Spleen (tissue), 13 donors: ENCODE results near the gene TESPA1. TPM values are rescaled to one million over a fixed set of nuclear protein-coding genes. Genes with fewer than 3 reads are reported as not detected.
A peak's percentile ranks its signal among the peaks of the same experiment; 100 is the strongest.

Source experiments
- DNase-seq: peaks from one replicate; pipeline ENCODE4 v3.0.0-alpha.2; 2020
- H3K27ac ChIP-seq, 8 donors: fragments of 200-600 bp; sonication (generic) in 7 of 8; 1 replicate in 4 of 8; 2 replicates in 4 of 8; pipeline versions ENCODE4 v1.5.0 to v1.8.0; 2016 to 2021; ENCODE audit warnings: inconsistent platforms in 4 of 8, mild to moderate bottlenecking in 4 of 8, moderate library complexity in 1 of 8
- H3K27me3 ChIP-seq, 7 donors: fragments of 200-600 bp; sonication (generic) in 6 of 7; replicated peaks in 1 of 7; 1 replicate in 4 of 7; 2 replicates in 3 of 7; pipeline versions ENCODE4 v1.5.0 to v1.8.0; 2016 to 2021; ENCODE audit warnings: inconsistent platforms in 3 of 7, mild to moderate bottlenecking in 1 of 7
- H3K36me3 ChIP-seq, 6 donors: fragments of 200-600 bp; sonication (generic) in 5 of 6; 1 replicate in 4 of 6; 2 replicates in 2 of 6; pipeline versions ENCODE4 v1.5.0 to v1.8.0; 2016 to 2021; ENCODE audit warnings: inconsistent platforms in 2 of 6
- H3K4me1 ChIP-seq, 6 donors: fragments of 200-600 bp; sonication (generic) in 5 of 6; 1 replicate in 3 of 6; 2 replicates in 3 of 6; pipeline versions ENCODE4 v1.5.0 to v1.8.0; 2016 to 2021; ENCODE audit warnings: inconsistent platforms in 3 of 6
- H3K4me3 ChIP-seq, 8 donors: fragments of 200-600 bp; sonication (generic) in 7 of 8; 1 replicate in 4 of 8; 2 replicates in 4 of 8; pipeline versions ENCODE4 v1.5.0 to v1.8.0; 2016 to 2021; ENCODE audit warnings: inconsistent platforms in 4 of 8, mild to moderate bottlenecking in 4 of 8, moderate library complexity in 2 of 8
- H3K9me3 ChIP-seq, 8 donors: fragments of 200-600 bp; sonication (generic) in 7 of 8; 1 replicate in 4 of 8; 2 replicates in 4 of 8; pipeline versions ENCODE4 v1.5.0 to v1.8.0; 2016 to 2021; ENCODE audit warnings: inconsistent platforms in 4 of 8
- POLR2A ChIP-seq, 3 donors: fragments of 450-650 bp; IDR thresholded peaks; one replicate each; pipeline ENCODE4 v1.5.1; 2017; ENCODE audit warnings: antibody characterized with exemption in 3 of 3, mild to moderate bottlenecking in 1 of 3
- POLR2AphosphoS5 ChIP-seq, 3 donors: sonication (generic); formaldehyde crosslinking; IDR thresholded peaks; one replicate each; pipeline ENCODE4 v1.5.1; 2017; ENCODE audit warnings: antibody characterized with exemption in 3 of 3
- WGBS, 5 donors: extraction: QIAGEN DNeasy Blood & Tissue Kit in 3 of 5; methylation state at CpG; one replicate each; pipeline versions ENCODE4 v1.1.5 to v1.1.7; 2013 to 2018; 5-methylcytosine and 5-hydroxymethylcytosine counted together
- intact Hi-C: fragments of 100-400 bp; cut with DNase I; formaldehyde crosslinking; loops from one replicate; pipeline ENCODE4 v1.15.0; 2023; ENCODE audit warnings: low total_unique reads
- long read RNA-seq, 2 donors: transcript quantifications; one replicate each; lab custom pipeline, GENCODE V29; 2026
- polyA plus RNA-seq, 3 donors: library from polyadenylated mRNA; stranded (reverse); fragments of 200-250 nt; gene quantifications; one replicate each; pipeline ENCODE4 v1.2.1, GENCODE V29; 2013
- total RNA-seq, 7 donors: library from RNA; depleted of rRNA in 3 of 7; stranded (reverse); fragments of >200 nt in 3 of 7; fragmentation: NEBNext Ultra II Directional in 4 of 7; extraction: Animal tissue kit (Norgen Biotek cat#: 25700) in 4 of 7; gene quantifications; one replicate each; pipeline versions ENCODE4 v1.1.0 to v1.2.1, GENCODE V29; 2016 to 2021
- TF ChIP-seq, protein P1 (sequence below), 11 experiments: fragments of 200-600 bp in 7 of 11; fragments of 450-650 bp in 4 of 11; sonication (generic) in 4 of 11; IDR thresholded peaks in 8 of 11; conservative IDR thresholded peaks in 3 of 11; 1 replicate in 7 of 11; 2 replicates in 4 of 11; pipeline versions ENCODE4 v1.4.0 to v1.8.0; 2016 to 2021; ENCODE audit warnings: antibody characterized with exemption in 11 of 11, inconsistent platforms in 4 of 11, mild to moderate bottlenecking in 1 of 11
- donor health status: healthy with polysubstance abuse.
- donor health status: DM: no; HTN: no; CAD: no; lungs with moderate emphysema.
- donor health status: DM: no; HTN: no; CAD: no.
- donor health status: Bipolar disorder and iron deficiency.
- donor health status: healthy.
- donor health status: DM: no; HTN: no; CAD: no.
- donor health status: DM: yes; HTN: yes; CAD: no.

The TESPA1 gene, protein sequence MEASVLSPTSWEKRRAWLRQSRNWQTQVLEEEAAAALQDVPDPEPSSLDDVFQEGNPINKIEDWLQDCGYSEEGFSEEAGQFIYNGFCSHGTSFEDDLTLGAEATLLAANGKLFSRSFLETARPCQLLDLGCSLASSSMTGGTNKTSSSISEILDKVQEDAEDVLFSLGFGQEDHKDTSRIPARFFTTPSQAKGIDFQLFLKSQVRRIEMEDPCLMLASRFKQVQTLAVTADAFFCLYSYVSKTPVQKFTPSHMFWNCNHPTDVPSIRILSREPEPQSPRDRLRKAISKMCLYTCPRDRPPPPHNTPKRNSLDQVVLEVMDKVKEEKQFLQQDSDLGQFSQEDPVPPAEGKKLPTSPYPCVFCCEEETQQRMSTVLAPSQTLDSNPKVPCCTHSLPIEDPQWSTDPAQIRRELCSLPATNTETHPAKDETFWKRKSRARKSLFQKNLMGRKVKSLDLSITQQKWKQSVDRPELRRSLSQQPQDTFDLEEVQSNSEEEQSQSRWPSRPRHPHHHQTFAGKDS
- total RNA-seq (10 to 100 TPM in 6 of 7 donors, 1 to 10 TPM in 1; 9.3 to 16.8 (median 13.8) TPM), polyA plus RNA-seq (10 to 100 TPM in 1 of 3 donors, 1 to 10 TPM in 2; 7.3 to 10.4 (median 7.7) TPM)
- long read RNA-seq, donor 1 = 0 reads
- long read RNA-seq, donor 2, partial matches to known transcripts = 0 of 1 reads
- long read RNA-seq, donor 2, other reads (novel, unspliced or antisense) = 0 of 1 reads

DNA sequence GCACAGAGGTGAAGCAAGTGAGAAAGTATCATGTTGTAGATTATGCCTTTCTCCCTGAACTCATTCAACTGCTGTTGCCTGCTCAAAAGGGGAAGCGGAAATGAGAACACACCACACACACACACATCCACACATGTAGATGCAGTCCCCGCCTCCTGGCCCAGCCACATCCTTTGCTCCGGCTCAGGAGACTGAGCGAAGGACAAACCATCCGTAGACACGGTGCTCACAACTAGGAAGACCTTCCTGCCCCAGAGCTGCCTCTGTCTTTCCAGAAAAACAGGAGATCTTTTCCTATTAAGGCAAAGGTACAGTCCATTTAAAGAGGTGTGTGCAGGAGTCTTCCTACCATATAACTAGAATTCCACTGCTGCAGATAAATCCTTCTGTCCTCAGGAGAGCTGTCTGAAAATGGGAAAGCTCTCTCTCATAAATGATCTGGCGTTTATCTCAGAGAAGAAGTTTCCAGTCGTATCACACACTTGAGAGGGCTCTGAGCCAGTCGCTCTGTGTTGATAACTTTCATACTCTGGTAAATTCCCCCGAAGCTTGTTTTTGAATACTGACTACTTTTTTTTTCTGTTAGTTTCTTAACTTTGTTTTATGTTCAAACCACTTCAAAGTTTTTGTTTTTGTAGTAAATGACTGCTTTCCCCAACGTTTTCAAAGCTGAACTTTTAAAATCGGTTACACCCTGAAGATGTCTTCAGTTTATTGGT, at the start of gene TESPA1:
Gene TESPA1, minus strand, starts transcription at position 105 of the 719 bp plus-strand sequence. CDS start 10,200 bp downstream, outside the sequence.
- H3K27ac ChIP-seq = peak within 1 kb of the TSS; percentile 43 to 92 (median 82)
- TF ChIP-seq POLR2A (IDR thresholded peaks at IDR 0.05) = peak in 1 of 3 donors; percentile 17
- peak in 2 of 3 donors; percentile 87 to 96 for TF ChIP-seq POLR2AphosphoS5 (IDR thresholded peaks at IDR 0.05)
- TF ChIP-seq, protein P1, sequence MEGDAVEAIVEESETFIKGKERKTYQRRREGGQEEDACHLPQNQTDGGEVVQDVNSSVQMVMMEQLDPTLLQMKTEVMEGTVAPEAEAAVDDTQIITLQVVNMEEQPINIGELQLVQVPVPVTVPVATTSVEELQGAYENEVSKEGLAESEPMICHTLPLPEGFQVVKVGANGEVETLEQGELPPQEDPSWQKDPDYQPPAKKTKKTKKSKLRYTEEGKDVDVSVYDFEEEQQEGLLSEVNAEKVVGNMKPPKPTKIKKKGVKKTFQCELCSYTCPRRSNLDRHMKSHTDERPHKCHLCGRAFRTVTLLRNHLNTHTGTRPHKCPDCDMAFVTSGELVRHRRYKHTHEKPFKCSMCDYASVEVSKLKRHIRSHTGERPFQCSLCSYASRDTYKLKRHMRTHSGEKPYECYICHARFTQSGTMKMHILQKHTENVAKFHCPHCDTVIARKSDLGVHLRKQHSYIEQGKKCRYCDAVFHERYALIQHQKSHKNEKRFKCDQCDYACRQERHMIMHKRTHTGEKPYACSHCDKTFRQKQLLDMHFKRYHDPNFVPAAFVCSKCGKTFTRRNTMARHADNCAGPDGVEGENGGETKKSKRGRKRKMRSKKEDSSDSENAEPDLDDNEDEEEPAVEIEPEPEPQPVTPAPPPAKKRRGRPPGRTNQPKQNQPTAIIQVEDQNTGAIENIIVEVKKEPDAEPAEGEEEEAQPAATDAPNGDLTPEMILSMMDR (IDR thresholded peaks at IDR 0.05 in 8 of 11, conservative IDR thresholded peaks at IDR 0.05 in 3 of 11) = no peak
- WGBS, 5 donors = 9 to 15% (median 13%) methylated on average over 12 of the region's 12 CpGs
- intact Hi-C loops = no loop called here
- peak; percentile 95 for DNase-seq
- H3K4me3 ChIP-seq = peak within 1 kb of the TSS in 6 of 8 donors; percentile 11 to 64 (median 29)
- no peaks in the 10 kb centered on the region for H3K27me3 ChIP-seq
- no peaks in the 10 kb centered on the region for H3K9me3 ChIP-seq
- H3K36me3 ChIP-seq = peaks cover 0 to 3% (median 0%) of the 10 kb centered on the region in 6 donors
- H3K4me1 ChIP-seq = peaks cover 5 to 89% (median 32%) of the 10 kb centered on the region in 6 donors

GRCh38 chr12:55034218-55034617, 49.7 kb upstream of the TESPA1 start:
- intact Hi-C loops = no loop called here
- DNase-seq = no peak
- Histone ChIP-seq H3K27me3 (peaks cover 0 to 7% (median 3%) of the 10 kb centered on the region in 7 donors), H3K36me3 (no peaks in the 10 kb centered on the region), H3K27ac (no peak overlapping the region), H3K4me3 (no peak overlapping the region), H3K4me1 (peaks cover 0 to 28% (median 13%) of the 10 kb centered on the region in 6 donors), H3K9me3 (no peaks in the 10 kb centered on the region)
- 54 to 76% (median 70%) methylated on average over 6 of the region's 6 CpGs for WGBS, 5 donors
- TF ChIP-seq POLR2AphosphoS5 (IDR thresholded peaks at IDR 0.05) = no peak
- TF ChIP-seq POLR2A (IDR thresholded peaks at IDR 0.05) = no peak
- TF ChIP-seq, protein P1 (IDR thresholded peaks at IDR 0.05 in 8 of 11, conservative IDR thresholded peaks at IDR 0.05 in 3 of 11) = no peak

DNA sequence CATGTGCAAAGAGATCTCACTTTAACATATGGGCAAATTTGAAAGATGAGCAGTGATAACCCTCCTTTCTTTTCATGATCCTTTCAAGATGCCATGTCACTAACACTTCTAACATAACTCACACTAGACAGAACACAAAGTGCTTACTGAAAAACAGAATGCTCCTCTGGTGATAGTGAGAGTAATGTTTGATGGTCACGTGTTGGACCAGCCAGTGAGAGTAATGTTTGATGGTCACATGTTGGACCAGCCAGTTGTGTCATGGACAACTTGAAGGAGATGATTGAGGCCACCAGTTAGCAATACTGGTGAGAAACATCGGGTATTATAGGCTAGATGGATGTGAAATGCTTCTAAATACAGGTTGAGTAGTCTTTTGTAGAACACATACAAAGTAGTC, 40.9 kb upstream of the TESPA1 start:
- H3K4me3 ChIP-seq = no peak overlapping the region
- 71 to 82% (median 80%) methylated on average over 2 of the region's 2 CpGs for WGBS, 5 donors
- intact Hi-C loops = no loop called here
- H3K36me3 ChIP-seq = no peaks in the 10 kb centered on the region
- DNase-seq = no peak
- H3K9me3 ChIP-seq = no peaks in the 10 kb centered on the region
- H3K27ac ChIP-seq = no peak overlapping the region
- no peaks in the 10 kb centered on the region for H3K4me1 ChIP-seq
- H3K27me3 ChIP-seq = peaks cover 0 to 53% (median 14%) of the 10 kb centered on the region in 7 donors
- TF ChIP-seq POLR2A (IDR thresholded peaks at IDR 0.05) (no peak), POLR2AphosphoS5 (IDR thresholded peaks at IDR 0.05) (no peak)
- TF ChIP-seq, protein P1 (IDR thresholded peaks at IDR 0.05 in 8 of 11, conservative IDR thresholded peaks at IDR 0.05 in 3 of 11) = no peak
